Mesothelial cell of epicardium (in vitro differentiated cells): Measurements from ENCODE around the gene PUS1. TPM values are rescaled to one million over a fixed set of nuclear protein-coding genes. Genes with fewer than 3 reads are reported as not detected.

ENCODE experiments used
- DNase-seq, 2 experiments: peaks; one replicate each; pipeline ENCODE4 v3.0.0; 2021; ENCODE audit warnings: low spot score in 2 of 2; ENCODE audit not compliant: unreplicated experiment in 2 of 2
- H3K27ac Mint-ChIP-seq: 2 replicates; pipeline ENCODE4 v1.8.0; 2021; ENCODE audit warnings: mixed read lengths
- H3K27me3 Mint-ChIP-seq: 2 replicates; pipeline ENCODE4 v1.8.0; 2021; ENCODE audit warnings: low read depth, mixed read lengths
- H3K36me3 Mint-ChIP-seq: 2 replicates; pipeline ENCODE4 v1.8.0; 2021; ENCODE audit warnings: mixed read lengths
- H3K4me1 Mint-ChIP-seq: 2 replicates; pipeline ENCODE4 v1.8.0; 2021; ENCODE audit warnings: mixed read lengths
- H3K4me3 Mint-ChIP-seq: 2 replicates; pipeline ENCODE4 v1.8.0; 2021; ENCODE audit warnings: mild to moderate bottlenecking, moderate library complexity, mixed read lengths
- H3K9me3 Mint-ChIP-seq: 2 replicates; pipeline ENCODE4 v1.8.0; 2021; ENCODE audit warnings: mixed read lengths
- total RNA-seq: library from RNA; stranded (reverse); gene quantifications from 3 replicates; pipeline ENCODE4 v1.2.1, GENCODE V29; 2021
- TF ChIP-seq, protein P1 (sequence below): fragments of 200-600 bp; sonication (generic); IDR thresholded peaks from one replicate; pipeline ENCODE4 v1.5.0; 2021; ENCODE audit warnings: antibody characterized with exemption; ENCODE audit not compliant: unreplicated experiment

PUS1 gene
- total RNA-seq, 1 donor from 2014 or later: 27.4 TPM

- Mint-ChIP-seq H3K4me1 (no peaks in the 10 kb centered on the region), H3K27ac (no peak overlapping the region), H3K4me3 (no peak overlapping the region), H3K36me3 (peaks cover 22% of the 10 kb centered on the region), H3K27me3 (no peaks in the 10 kb centered on the region), H3K9me3 (no peaks in the 10 kb centered on the region)
- TF ChIP-seq, protein P1, sequence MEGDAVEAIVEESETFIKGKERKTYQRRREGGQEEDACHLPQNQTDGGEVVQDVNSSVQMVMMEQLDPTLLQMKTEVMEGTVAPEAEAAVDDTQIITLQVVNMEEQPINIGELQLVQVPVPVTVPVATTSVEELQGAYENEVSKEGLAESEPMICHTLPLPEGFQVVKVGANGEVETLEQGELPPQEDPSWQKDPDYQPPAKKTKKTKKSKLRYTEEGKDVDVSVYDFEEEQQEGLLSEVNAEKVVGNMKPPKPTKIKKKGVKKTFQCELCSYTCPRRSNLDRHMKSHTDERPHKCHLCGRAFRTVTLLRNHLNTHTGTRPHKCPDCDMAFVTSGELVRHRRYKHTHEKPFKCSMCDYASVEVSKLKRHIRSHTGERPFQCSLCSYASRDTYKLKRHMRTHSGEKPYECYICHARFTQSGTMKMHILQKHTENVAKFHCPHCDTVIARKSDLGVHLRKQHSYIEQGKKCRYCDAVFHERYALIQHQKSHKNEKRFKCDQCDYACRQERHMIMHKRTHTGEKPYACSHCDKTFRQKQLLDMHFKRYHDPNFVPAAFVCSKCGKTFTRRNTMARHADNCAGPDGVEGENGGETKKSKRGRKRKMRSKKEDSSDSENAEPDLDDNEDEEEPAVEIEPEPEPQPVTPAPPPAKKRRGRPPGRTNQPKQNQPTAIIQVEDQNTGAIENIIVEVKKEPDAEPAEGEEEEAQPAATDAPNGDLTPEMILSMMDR: no peak
- DNase-seq: no peak
Observed at GRCh38 chr12:131938082-131938481, 9.0 kb downstream of the PUS1 start.

- no peak overlapping the region for H3K27ac Mint-ChIP-seq
Observed at GRCh38 chr12:131939007-131939406, 9.9 kb downstream of the PUS1 start.

GRCh38 chr12:131940141-131940547 is 11.1 kb downstream of the PUS1 start:
- Mint-ChIP-seq H3K36me3 (peaks cover 21% of the 10 kb centered on the region), H3K4me3 (no peak overlapping the region), H3K4me1 (no peaks in the 10 kb centered on the region), H3K27ac (no peak overlapping the region), H3K27me3 (no peaks in the 10 kb centered on the region), H3K9me3 (no peaks in the 10 kb centered on the region)
- TF ChIP-seq, protein P1: no peak
- no peak for DNase-seq

More at GRCh38 chr12:131939007-131939406, 9.9 kb downstream of the PUS1 start:
- Mint-ChIP-seq H3K4me1 (no peaks in the 10 kb centered on the region), H3K9me3 (no peaks in the 10 kb centered on the region), H3K36me3 (peaks cover 18% of the 10 kb centered on the region), H3K27me3 (no peaks in the 10 kb centered on the region), H3K4me3 (no peak overlapping the region)
- DNase-seq: no peak
- TF ChIP-seq, protein P1: no peak

- no peak for DNase-seq
- TF ChIP-seq, protein P1: no peak
- H3K4me3 Mint-ChIP-seq: no peak overlapping the region
Observed at GRCh38 chr12:131941116-131941986, 12.3 kb downstream of the PUS1 start.

DNA sequence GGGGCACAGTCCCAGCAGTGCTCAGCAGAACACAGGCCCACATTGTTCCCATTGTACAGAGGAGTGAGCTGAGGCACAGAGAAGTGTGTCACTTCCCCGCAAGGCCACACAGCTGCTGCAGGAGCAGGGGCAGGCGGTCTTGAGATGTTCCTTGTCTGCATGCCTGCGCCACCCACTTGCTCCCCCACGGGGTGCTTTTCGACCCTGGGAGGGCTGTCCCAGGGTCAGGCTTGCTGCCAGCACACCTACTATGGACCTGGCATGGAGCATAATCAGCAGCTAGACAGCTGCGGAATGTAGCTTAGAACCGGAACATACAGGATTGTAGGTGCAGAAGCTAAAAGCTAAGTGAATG is 12.9 kb downstream of the PUS1 start:
- H3K27ac Mint-ChIP-seq: no peak overlapping the region
- H3K27me3 Mint-ChIP-seq: no peaks in the 10 kb centered on the region
- H3K4me1 Mint-ChIP-seq: no peaks in the 10 kb centered on the region
- TF ChIP-seq, protein P1: no peak
- H3K9me3 Mint-ChIP-seq: no peaks in the 10 kb centered on the region
- DNase-seq: no peak
- H3K36me3 Mint-ChIP-seq: peaks cover 23% of the 10 kb centered on the region
- no peak overlapping the region for H3K4me3 Mint-ChIP-seq

More at GRCh38 chr12:131941116-131941986, 12.3 kb downstream of the PUS1 start:
- Mint-ChIP-seq H3K27me3 (no peaks in the 10 kb centered on the region), H3K4me1 (no peaks in the 10 kb centered on the region), H3K9me3 (no peaks in the 10 kb centered on the region), H3K36me3 (peaks cover 23% of the 10 kb centered on the region), H3K27ac (no peak overlapping the region)
